CD14-positive monocyte (primary cell): Measurements from ENCODE around the gene TDRD9. TPM values are rescaled to one million over a fixed set of nuclear protein-coding genes. Genes with fewer than 3 reads are reported as not detected.

Experiments used
- DNase-seq, 3 donors: peaks; one replicate each; pipeline ENCODE4 v3.0.0-alpha.2; 2011 to 2022
- H2AFZ ChIP-seq: 2 replicates; pipeline ENCODE4 v1.6.0; 2012; ENCODE audit warnings: mild to moderate bottlenecking, low read depth, low read length, inconsistent platforms; ENCODE audit not compliant: insufficient read depth, poor library complexity, severe bottlenecking
- H3K27ac ChIP-seq, 2 donors: 1 replicate in 1 of 2; 2 replicates in 1 of 2; pipeline ENCODE4 v1.5.1; 2012 to 2013; ENCODE audit warnings: low read length in 2 of 2, control low read depth in 1 of 2, inconsistent platforms in 1 of 2, low read depth in 1 of 2, mild to moderate bottlenecking in 1 of 2
- H3K27me3 ChIP-seq, 2 donors: one replicate each; pipeline versions ENCODE4 v1.6.0 to v1.6.1; 2011 to 2013; ENCODE audit warnings: low read length in 2 of 2; ENCODE audit not compliant: control insufficient read depth in 2 of 2, insufficient read depth in 2 of 2
- H3K36me3 ChIP-seq, 2 donors: replicated peaks in 1 of 2; 1 replicate in 1 of 2; 2 replicates in 1 of 2; pipeline versions ENCODE4 v1.5.1 to v1.6.1; 2012 to 2013; ENCODE audit warnings: low read length in 2 of 2, control low read depth in 1 of 2, inconsistent platforms in 1 of 2, mild to moderate bottlenecking in 1 of 2; ENCODE audit not compliant: insufficient read depth in 2 of 2, control insufficient read depth in 1 of 2
- H3K4me1 ChIP-seq, 2 donors: 1 replicate in 1 of 2; 2 replicates in 1 of 2; pipeline versions ENCODE4 v1.5.1 to v1.6.1; 2012 to 2013; ENCODE audit warnings: low read length in 2 of 2, control low read depth in 1 of 2, inconsistent platforms in 1 of 2, mild to moderate bottlenecking in 1 of 2, moderate library complexity in 1 of 2; ENCODE audit not compliant: insufficient read depth in 2 of 2, control insufficient read depth in 1 of 2
- H3K4me2 ChIP-seq: replicated peaks from 2 replicates; pipeline ENCODE3; 2012; ENCODE audit warnings: low read length, moderate library complexity, mild to moderate bottlenecking; ENCODE audit not compliant: poor library complexity, severe bottlenecking; ENCODE audit errors: extremely low read depth
- H3K4me3 ChIP-seq, 3 experiments: fragments of 200-600 bp in 1 of 3; sonication (generic) in 1 of 3; replicated peaks in 1 of 3; 1 replicate in 2 of 3; 2 replicates in 1 of 3; pipeline ENCODE4 v1.5.1; 2011 to 2013; ENCODE audit warnings: low read length in 3 of 3, mild to moderate bottlenecking in 3 of 3, control low read depth in 2 of 3, low read depth in 2 of 3, inconsistent platforms in 1 of 3, moderate library complexity in 1 of 3
- H3K79me2 ChIP-seq: 2 replicates; pipeline ENCODE4 v1.6.0; 2012; ENCODE audit warnings: mild to moderate bottlenecking, control low read depth, inconsistent platforms, low read length, moderate library complexity; ENCODE audit not compliant: insufficient read depth
- H3K9ac ChIP-seq: 2 replicates; pipeline ENCODE4 v1.6.0; 2017; ENCODE audit warnings: low read length, mild to moderate bottlenecking; ENCODE audit not compliant: insufficient read depth, poor library complexity, severe bottlenecking
- H3K9me3 ChIP-seq, 2 donors: replicated peaks in 1 of 2; 1 replicate in 1 of 2; 2 replicates in 1 of 2; pipeline versions ENCODE4 v1.5.1 to v1.6.1; 2012 to 2013; ENCODE audit warnings: low read length in 2 of 2, control low read depth in 1 of 2; ENCODE audit not compliant: control insufficient read depth in 1 of 2, insufficient read depth in 1 of 2
- H4K20me1 ChIP-seq: 2 replicates; pipeline ENCODE4 v1.6.0; 2012; ENCODE audit warnings: mild to moderate bottlenecking, low read length, control low read depth, moderate library complexity; ENCODE audit not compliant: insufficient read depth
- H3K27ac Mint-ChIP-seq, 7 donors: one replicate each; pipeline ENCODE4 v1.8.0; 2020; ENCODE audit warnings: mild to moderate bottlenecking in 7 of 7, mixed read lengths in 7 of 7, moderate library complexity in 6 of 7, inconsistent platforms in 2 of 7
- H3K27me3 Mint-ChIP-seq, 3 donors: one replicate each; pipeline ENCODE4 v1.8.0; 2021 to 2022; ENCODE audit warnings: low read depth in 3 of 3, mild to moderate bottlenecking in 3 of 3, mixed read lengths in 3 of 3, moderate library complexity in 3 of 3, inconsistent platforms in 1 of 3
- H3K36me3 Mint-ChIP-seq, 2 donors: one replicate each; pipeline ENCODE4 v1.8.0; 2020; ENCODE audit warnings: mixed read lengths in 2 of 2, inconsistent platforms in 1 of 2, mild to moderate bottlenecking in 1 of 2
- H3K4me1 Mint-ChIP-seq: one replicate; pipeline ENCODE4 v1.8.0; 2020; ENCODE audit warnings: mild to moderate bottlenecking, mixed read lengths
- H3K4me3 Mint-ChIP-seq, 2 donors: one replicate each; pipeline ENCODE4 v1.8.0; 2020; ENCODE audit warnings: mild to moderate bottlenecking in 2 of 2, mixed read lengths in 2 of 2, moderate library complexity in 1 of 2
- H3K9me3 Mint-ChIP-seq, 7 donors: one replicate each; pipeline ENCODE4 v1.8.0; 2020 to 2022; ENCODE audit warnings: mixed read lengths in 7 of 7, mild to moderate bottlenecking in 6 of 7, moderate library complexity in 6 of 7, inconsistent platforms in 2 of 7
- WGBS: methylation state at CpG from one replicate; pipeline ENCODE4 v1.1.5; 2013; ENCODE audit warnings: missing lambda C conversion rate; ENCODE audit not compliant: insufficient coverage; 5-methylcytosine and 5-hydroxymethylcytosine counted together
- intact Hi-C, 2 donors: fragments of 100-400 bp; cut with micrococcal nuclease; formaldehyde crosslinking; loops; one replicate each; pipeline versions ENCODE4 v1.15.0 to v1.15.1; 2023
- polyA plus RNA-seq, 3 donors: library from polyadenylated mRNA; depleted of rRNA in 1 of 3; unstranded in 2 of 3; stranded (reverse) in 1 of 3; fragments of 300-500 nt in 2 of 3; fragments of >200 nt in 1 of 3; fragmentation: Illumina TruSeq in 2 of 3; gene quantifications; 1 replicate in 2 of 3; 2 replicates in 1 of 3; pipeline ENCODE4 v1.2.3, GENCODE V29; 2012 to 2021
- TF ChIP-seq, protein P1 (sequence below): fragments of 200-600 bp; IDR thresholded peaks from one replicate; pipeline ENCODE4 v1.8.0; 2022; ENCODE audit warnings: antibody characterized with exemption, mild to moderate bottlenecking

The TDRD9 gene
- polyA plus RNA-seq, 3 donors, result 7.6 to 12.1 (median 11.8) TPM

DNA sequence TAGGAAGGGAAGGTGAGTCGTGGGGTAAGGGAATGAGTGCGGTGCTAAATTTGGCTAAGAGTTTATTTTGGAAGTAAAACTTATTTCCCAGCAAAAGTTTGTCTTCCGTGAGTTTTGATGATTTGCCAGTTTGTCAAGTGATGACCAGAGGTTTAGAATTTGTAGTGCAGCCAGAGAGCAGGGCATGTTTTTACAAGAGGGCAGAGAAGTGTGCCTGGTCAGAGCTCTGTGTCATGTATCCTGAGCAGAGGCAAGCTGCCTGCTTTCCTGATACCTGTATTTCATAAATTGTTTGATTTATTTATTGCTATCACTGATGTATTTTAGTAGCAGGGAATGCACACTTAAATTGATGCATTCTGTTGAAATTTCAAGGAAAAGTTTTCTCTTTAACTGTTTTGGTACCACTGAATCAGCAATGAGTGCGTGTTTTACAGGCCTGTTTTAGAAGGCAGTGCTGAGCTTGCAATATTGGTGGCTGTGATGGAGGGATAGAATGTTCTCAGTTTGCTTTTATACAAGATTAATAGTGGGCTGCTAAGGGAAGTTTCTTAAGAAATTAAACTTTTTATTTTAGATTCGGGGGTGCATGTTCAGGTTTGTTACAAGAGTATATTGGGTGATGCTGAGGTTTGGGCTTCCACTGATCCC is 33.8 kb downstream of the TDRD9 start:
- no peaks in the 10 kb centered on the region for H3K79me2 ChIP-seq
- no peaks in the 10 kb centered on the region for H4K20me1 ChIP-seq
- H3K4me3 ChIP-seq, result no peak overlapping the region
- TF ChIP-seq, protein P1, sequence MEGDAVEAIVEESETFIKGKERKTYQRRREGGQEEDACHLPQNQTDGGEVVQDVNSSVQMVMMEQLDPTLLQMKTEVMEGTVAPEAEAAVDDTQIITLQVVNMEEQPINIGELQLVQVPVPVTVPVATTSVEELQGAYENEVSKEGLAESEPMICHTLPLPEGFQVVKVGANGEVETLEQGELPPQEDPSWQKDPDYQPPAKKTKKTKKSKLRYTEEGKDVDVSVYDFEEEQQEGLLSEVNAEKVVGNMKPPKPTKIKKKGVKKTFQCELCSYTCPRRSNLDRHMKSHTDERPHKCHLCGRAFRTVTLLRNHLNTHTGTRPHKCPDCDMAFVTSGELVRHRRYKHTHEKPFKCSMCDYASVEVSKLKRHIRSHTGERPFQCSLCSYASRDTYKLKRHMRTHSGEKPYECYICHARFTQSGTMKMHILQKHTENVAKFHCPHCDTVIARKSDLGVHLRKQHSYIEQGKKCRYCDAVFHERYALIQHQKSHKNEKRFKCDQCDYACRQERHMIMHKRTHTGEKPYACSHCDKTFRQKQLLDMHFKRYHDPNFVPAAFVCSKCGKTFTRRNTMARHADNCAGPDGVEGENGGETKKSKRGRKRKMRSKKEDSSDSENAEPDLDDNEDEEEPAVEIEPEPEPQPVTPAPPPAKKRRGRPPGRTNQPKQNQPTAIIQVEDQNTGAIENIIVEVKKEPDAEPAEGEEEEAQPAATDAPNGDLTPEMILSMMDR, result no peak
- H3K4me1 Mint-ChIP-seq, result peaks cover 8% of the 10 kb centered on the region
- no peaks in the 10 kb centered on the region for H3K27me3 ChIP-seq
- intact Hi-C loops, result no loop called here
- H3K4me3 Mint-ChIP-seq, result no peak overlapping the region
- H3K4me2 ChIP-seq, result no peak overlapping the region
- H3K36me3 Mint-ChIP-seq, result peaks cover 26 to 46% of the 10 kb centered on the region in 2 donors
- WGBS, result 94% methylated on average over 4 of the region's 5 CpGs
- peaks cover 0 to 5% (median 1%) of the 10 kb centered on the region in 3 donors for H3K27me3 Mint-ChIP-seq
- peaks cover 0 to 1% (median 0%) of the 10 kb centered on the region in 7 donors for H3K9me3 Mint-ChIP-seq
- H3K9me3 ChIP-seq, result no peaks in the 10 kb centered on the region
- no peaks in the 10 kb centered on the region for H3K4me1 ChIP-seq
- no peak overlapping the region for H2AFZ ChIP-seq
- H3K36me3 ChIP-seq, result peaks cover 0 to 18% of the 10 kb centered on the region in 2 donors
- no peak for DNase-seq
- no peak overlapping the region for H3K9ac ChIP-seq
- no peak overlapping the region for H3K27ac ChIP-seq
- H3K27ac Mint-ChIP-seq, result no peak overlapping the region

- Mint-ChIP-seq H3K9me3 (peaks cover 0 to 1% (median 0%) of the 10 kb centered on the region in 7 donors), H3K36me3 (peaks cover 41 to 67% of the 10 kb centered on the region in 2 donors), H3K4me1 (peaks cover 2% of the 10 kb centered on the region), H3K27me3 (peaks cover 0 to 2% (median 1%) of the 10 kb centered on the region in 3 donors), H3K4me3 (no peak overlapping the region), H3K27ac (no peak overlapping the region)
- intact Hi-C loops, result no loop called here
- TF ChIP-seq, protein P1, result no peak
- Histone ChIP-seq H2AFZ (no peak overlapping the region), H3K27ac (no peak overlapping the region), H3K4me3 (no peak overlapping the region), H3K9me3 (no peaks in the 10 kb centered on the region), H3K4me2 (no peak overlapping the region), H3K9ac (no peak overlapping the region), H3K27me3 (no peaks in the 10 kb centered on the region), H3K4me1 (no peaks in the 10 kb centered on the region), H4K20me1 (no peaks in the 10 kb centered on the region), H3K79me2 (no peaks in the 10 kb centered on the region), H3K36me3 (peaks cover 0 to 18% of the 10 kb centered on the region in 2 donors)
- DNase-seq, result no peak
Measured at GRCh38 chr14:103966631-103967030, 38.4 kb downstream of the TDRD9 start.
